GM19240 (cell line): Measurements from ENCODE around the gene TMEM107.

Experiments used
- DNase-seq: peaks from one replicate; pipeline ENCODE4 v3.0.0; 2011; ENCODE audit warnings: low spot score; ENCODE audit not compliant: insufficient read length

TMEM107 gene

GRCh38 chr17:8137645-8138373, 38.4 kb downstream of the TMEM107 start:
- no peak for DNase-seq

- DNase-seq: no peak
These were observed 42.2 kb downstream of the TMEM107 start for GRCh38 chr17:8133941-8134340.

GRCh38 chr17:8133399-8133798, 42.8 kb downstream of the TMEM107 start:
- DNase-seq: no peak

- no peak for DNase-seq
These were observed 44.2 kb downstream of the TMEM107 start for GRCh38 chr17:8131844-8132441.

GRCh38 chr17:8128125-8128784, 47.9 kb downstream of the TMEM107 start:
- DNase-seq: no peak

- DNase-seq: no peak
These were observed 49.6 kb downstream of the TMEM107 start for GRCh38 chr17:8126491-8127066.

GRCh38 chr17:8125947-8126490, 50.2 kb downstream of the TMEM107 start:
- no peak for DNase-seq

- no peak for DNase-seq
These were observed 50.8 kb downstream of the TMEM107 start for GRCh38 chr17:8125154-8125946.

- DNase-seq: no peak
These were observed 51.6 kb downstream of the TMEM107 start for GRCh38 chr17:8124350-8125153.

- DNase-seq: no peak
These were observed 52.4 kb downstream of the TMEM107 start, which contains the start of gene HES7 for GRCh38 chr17:8123695-8124349. Gene HES7, minus strand, starts transcription at chr17:8124106. Its CDS starts 22 bp downstream, at chr17:8124084.

GRCh38 chr17:8122924-8123694, 53.1 kb downstream of the TMEM107 start:
- no peak for DNase-seq
